Stimulated activated CD8-positive, alpha-beta memory T cell treated with anti-CD3 and anti-CD28 coated beads, Interleukin-15, amount 100 ng/mL, for 48 hours (primary cell): Measurements from ENCODE around the gene PRKCE.

Source experiments
- DNase-seq, 2 donors: peaks; one replicate each; pipeline ENCODE4 v3.0.0-alpha.2; 2020; ENCODE audit warnings: low read depth in 2 of 2

The PRKCE gene

DNA sequence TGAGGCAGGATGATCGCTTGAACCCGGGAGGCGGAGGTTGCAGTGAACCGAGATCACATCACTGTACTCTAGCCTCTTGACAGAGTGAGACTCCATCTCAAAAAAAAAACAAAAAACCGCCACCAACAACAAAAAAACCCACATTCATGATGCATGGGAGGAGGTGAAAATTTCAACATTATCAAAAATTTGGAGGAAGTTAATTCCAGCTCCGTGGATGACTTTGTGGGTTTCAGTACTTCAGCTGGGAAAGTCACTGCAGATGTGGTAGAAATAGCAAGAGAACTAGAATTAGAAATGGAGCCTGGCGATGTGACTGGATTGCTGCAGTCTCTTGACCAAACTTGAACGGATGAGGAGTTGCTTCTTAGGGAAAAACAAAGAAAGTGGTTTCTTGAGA, 74.3 kb downstream of the PRKCE start:
- DNase-seq = no peak

DNA sequence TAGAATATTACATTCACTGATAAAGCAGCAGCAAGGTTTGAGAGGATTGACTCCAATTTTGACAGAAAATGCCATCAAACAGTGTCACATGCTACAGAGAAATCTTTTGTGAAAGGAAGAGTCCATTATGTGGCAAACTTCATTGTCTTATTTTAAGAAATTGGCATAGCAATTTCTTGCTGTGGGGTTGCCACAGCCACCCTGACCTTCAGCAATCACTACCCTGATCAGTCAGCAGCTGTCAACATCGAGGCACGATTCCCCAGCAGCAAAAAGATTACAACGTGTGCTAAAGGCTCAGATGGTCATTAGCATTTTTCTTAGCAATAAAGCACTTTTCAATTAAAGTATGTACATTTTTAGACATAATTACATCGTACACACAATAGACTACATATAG, 74.7 kb downstream of the PRKCE start:
- DNase-seq = no peak

DNA sequence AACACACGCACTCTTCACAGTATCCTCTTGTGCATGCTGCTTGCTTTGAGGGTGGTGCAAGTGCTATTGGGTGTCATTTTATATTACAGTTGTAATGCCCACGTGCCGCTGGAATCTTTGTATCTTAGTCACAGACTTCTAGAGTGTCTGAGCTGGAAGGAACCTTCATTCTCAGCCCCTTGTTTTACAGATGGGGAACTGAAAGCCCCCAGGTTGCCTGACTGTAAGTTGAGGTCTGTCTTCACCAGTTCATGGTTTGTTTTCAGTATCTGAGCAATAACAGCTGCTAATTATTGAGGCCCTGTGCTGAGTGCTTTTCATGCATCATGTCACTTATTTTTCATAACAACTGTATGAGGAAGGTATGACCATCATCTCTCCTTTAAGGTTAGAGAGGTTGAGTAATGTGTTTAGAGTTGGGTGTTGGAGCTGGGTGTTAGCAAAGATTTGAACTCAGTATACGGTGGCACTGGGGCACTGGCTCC, 77.0 kb downstream of the PRKCE start:
- no peak for DNase-seq

DNA sequence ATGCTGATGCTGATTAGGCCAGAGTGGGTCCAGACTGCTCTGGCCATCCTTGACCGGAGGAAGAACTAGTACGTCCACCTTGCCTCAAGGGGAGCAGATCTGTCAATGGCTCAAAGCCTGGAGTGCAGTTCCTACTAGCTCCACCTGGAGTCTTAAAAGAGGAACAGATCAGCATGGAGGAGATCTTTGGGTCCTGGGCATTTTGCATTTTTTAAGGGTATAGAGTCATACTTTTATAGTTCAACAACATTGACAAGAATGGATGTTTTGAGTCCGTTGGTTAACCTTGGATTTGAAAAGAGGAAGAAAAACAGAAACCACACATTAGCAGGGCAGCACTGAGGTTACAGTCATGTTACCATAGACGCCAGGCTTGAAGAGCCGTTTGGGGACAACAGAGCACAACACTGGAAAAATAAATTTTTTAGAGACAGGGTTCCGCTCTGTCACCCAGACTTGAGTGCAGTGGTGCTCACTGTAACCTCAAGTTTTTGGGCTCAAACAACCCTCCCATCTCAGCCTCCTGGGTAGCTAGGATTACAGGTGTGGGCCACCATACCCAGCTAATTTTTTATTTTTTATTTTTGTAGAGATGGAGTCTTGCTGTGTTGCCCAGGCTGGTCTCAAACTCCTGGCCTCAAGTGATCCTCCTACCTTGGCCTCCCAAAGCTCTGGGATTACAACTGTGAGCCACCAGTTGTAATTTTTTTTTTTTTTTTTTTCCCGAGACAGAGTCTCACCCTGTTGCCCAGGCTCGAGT, 78.5 kb downstream of the PRKCE start:
- DNase-seq = no peak

DNA sequence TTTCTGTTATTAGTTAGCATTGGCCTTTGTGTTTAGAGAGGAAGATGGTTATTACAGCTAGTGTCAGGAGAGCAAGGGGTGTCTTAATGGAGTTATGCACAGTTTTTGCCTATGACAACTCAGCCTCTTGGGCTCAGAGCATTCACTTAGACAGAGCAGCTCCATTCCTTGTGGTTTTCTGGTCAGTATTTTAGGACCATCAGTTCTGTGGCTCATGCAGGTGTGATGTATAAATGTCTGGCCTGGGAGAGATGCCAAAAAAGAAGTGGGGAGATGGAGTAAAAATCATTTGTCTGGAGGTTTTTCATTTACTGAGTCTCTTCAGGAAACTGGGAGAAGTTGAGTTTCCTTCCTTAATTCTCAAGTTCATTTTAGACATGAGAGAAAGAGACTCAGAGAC, 79.7 kb downstream of the PRKCE start:
- no peak for DNase-seq

DNA sequence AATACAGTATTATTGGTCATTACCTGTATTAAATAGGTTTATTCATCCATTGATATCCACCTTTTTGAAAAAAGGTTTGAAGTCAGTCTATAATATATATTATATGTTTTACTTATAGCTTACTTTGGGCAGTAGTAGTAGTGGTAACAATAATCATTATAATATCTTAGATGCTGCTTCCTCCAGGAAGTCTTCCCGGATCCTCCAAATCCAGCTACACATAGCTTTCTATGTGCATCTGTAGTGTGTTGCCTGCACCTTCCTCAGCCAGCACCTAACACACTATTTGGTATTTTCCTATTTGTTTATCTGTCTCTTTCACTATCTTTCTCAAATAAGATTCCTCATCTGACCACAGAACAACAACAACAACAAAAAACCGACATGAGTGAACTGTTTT, 81.0 kb downstream of the PRKCE start:
- no peak for DNase-seq

DNA sequence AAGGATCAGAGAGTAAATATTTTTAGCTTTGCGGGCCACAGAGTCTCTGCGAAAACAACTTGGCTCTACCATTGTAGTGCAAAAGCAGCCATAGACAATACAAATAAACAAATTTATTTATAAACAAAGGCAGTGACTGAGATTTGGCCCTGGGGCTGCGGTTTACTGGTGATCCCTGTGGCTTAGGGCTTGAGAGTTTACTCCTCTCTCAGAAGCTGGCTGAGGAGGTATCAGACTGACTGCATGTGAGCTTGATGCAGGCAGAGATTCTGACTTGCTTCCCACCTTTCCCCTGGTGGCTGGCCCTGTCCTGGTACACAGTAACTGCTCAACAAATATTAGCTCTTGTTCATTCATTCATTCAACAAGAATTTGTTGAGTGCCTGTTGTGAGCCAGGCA, 81.5 kb downstream of the PRKCE start:
- no peak for DNase-seq

DNA sequence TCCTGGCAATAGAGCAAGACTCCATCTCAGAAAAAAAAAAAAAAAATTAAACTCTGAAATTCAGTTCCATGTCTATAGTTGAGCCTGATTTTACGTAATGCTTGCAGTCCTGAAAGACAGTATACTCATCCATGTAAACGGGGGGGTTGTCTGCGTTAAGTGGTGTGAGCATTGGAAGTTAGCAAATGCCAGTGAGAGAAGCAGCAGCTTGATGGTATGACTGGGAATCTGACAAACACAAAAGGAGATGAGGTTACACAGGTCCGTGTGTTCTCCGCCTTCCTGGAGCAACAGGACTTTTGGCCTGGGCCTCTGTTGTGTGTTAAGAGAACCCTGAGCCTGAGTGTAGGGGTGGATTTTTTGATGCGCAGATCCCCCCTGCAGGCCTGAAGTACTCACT, 82.9 kb downstream of the PRKCE start:
- no peak for DNase-seq

DNA sequence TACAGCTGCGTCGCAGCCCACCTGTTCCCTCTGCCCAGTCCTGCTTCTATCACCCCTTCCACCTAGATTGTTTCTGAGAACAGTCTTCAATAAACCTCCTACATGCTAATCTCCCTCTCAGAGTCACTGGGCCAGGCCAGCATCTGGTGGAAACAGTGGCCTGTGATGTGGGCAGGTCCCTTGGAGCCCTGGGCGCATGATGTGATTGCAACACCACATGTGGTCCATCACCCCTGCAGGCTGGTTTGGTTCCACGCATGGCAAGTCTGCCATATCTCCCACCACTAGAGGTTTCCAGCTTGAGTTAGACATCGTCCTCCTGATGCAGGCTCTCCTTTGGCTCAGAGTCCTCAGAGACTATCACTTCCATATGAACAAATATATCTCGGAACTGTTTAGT, 83.5 kb downstream of the PRKCE start:
- no peak for DNase-seq

DNA sequence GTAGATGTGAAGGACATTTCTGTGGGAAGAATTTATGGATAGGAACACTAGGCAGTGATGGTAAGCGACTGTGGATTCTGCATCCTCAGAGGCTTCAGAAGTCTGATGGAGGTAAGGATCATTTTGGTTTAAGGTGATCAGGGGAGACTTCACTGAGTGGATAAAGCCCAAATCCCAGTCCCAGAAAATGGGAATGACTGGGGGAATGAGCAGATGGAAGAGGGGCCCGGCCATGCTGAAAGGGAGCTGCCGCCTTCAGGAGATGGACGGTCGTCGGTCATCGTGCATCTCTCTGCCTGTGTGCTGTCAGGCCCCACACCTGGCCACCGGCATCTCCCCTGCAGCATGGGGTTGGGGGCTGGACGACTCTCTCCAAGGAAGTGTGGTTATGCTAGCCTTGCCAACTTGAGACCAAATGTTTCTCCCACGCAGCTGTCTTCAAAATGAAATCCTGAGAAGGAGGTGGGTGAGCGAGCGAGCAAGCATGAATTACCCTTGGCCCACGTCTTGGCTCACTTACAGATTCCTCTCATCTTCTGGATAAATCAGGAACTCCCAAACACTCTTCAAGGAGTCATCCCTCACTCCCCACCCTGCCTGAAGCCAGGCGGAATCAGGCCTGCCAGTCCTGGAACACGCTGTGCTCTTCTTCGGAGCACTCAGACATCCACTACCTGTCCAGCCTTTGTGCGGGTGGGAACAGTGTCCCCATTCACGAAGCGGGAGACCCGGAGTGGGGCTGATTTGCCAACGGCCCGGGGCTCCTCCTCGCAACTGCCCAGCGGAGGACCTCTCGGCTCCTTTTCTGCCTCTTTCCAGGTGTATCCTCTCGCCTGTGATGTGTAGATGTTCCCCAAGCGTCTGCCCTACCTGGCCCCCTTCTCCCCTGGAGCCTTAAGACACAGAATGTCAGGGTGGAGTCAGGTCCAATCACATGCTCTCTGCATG, 85.6 kb downstream of the PRKCE start:
- DNase-seq = no peak

DNA sequence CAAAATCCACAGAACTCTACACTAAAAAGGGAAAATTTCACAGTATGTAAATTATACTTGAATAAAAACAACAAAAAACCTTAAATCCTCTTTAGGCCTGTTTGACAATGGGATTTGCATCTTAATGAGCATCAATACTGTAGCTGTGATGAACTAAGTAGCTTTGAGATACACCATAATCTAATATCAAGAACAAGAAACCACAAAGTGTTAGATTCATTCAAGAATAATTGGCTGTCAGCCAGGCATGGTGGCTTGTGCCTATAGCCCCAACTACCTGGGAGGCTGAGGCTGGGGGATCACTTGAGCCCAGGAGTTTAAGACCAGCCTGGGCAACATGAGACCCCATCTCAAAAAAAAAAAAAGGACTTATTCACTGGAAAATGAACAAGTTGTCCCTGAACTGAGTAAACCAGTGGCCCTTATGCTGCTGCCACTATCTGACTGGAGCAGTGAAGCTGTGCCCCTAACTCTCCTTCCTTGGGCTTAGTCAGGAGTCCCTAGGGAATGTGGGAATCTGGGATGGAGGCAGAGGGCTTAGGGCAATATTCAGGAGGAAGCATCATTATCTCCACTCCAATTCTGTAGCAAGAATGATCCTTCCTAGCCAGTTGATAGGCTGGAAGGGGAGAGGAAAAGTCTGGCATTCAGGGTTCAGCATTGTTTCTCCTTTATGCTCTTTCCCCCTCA, 88.5 kb downstream of the PRKCE start:
- no peak for DNase-seq

DNA sequence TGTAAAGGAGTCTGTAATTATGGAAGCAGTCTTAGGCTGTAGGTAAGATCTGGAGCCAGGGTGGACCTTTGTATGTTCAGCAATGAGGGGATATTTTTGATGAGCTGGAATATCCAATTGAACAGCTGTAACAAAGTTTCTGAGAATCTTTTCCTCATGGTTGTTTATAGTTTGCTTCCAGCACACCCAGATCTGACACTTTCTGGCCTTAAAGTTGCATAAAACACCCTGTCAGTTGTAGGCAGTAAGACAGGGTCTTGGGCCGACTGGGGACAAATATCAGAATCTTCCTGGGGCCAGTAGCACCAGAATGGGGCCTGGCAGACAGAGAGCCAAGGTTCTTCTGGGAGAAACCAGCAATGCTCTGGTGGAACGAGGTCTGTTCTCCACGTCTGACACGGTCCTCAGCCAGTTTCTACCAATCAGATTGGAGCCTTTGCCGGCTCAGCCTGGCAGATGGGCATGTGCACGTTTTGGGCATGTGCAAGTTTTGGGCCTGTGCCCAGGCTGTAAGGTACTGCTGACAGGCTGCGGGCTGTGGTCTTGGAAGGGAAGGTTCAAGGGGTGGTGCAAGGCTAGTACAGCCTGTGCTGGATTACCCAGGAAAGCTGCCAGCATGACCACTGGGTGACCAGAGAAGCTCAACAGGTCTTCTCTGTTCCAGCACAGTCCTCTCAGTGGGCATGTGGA, 89.8 kb downstream of the PRKCE start:
- DNase-seq = no peak

DNA sequence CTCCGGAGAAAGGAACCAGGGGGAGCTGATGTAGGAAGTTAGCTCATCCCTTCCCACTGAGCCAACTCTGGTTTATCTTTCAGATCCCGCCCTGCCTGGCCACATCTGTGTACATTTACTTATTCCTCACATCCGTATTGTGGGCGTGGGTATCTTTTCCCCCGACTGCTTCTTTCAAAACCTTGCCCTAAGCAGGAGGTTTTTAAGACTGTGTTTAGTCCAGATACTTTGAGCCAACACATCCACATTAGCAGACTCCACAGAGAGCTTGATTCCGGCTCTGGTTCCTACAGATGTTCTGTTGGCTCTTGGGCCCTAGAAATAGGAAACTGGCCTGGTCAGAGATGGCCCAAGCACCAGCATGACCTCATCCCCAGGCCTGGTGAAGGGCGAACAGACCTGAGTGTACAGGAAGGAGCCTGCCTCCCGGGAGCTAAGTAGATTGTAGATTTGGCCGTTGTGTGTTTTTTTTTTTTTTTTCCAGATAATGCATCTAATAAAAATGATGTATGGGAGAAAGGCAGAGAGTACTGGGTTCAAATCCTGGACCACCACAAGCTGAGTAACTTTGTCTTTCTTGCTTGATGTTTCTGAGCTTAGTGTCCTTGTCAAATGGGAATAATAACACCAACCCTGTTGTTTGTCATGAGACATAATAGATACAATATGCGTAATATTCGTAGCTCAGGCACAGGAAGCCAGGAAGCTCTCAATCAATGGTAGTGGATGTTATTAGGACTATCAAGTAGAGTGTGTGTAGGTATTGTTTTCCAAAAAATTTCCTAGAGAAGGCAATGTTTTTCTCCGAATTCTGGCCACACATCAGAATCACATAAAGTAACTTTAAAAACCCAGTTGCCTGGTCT, 92.3 kb downstream of the PRKCE start:
- DNase-seq = no peak

DNA sequence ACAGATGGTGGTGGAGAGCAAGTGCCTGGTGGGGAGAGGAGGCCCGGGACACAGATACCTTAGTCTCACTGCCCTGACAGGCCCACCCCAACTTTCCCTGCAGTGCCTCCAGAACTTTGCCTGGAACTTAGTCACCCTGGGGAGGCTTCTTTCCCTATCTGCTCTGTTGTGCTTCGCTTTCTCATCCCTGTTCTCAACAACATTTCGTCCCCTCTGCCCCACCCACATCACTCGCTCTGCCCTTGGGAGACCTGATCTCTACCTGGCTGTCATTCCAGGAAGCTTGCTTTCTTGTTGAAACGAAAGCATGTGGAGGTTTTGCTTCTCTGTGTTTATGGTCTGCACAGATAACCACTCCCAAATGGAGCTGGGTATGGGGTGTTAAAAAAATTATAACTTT, 93.8 kb downstream of the PRKCE start:
- no peak for DNase-seq

DNA sequence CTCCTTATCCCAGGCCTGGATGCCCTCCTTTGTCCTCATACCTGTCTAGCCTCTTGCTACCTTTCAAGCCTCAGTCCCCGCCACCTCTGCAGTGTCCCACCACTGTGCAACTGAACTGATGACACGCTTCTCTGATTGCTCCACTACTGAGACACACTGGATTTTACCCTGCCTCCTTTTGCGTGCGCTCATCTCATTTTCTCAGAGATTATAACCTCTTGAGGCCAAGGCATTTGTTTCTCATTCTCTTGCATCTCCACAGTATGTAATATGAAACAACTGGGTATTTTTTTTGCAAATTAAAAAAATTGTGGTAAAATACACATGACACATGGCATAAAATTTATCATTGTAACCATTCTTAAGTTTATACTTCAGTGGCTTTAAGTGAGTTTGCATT, 95.4 kb downstream of the PRKCE start:
- no peak for DNase-seq

DNA sequence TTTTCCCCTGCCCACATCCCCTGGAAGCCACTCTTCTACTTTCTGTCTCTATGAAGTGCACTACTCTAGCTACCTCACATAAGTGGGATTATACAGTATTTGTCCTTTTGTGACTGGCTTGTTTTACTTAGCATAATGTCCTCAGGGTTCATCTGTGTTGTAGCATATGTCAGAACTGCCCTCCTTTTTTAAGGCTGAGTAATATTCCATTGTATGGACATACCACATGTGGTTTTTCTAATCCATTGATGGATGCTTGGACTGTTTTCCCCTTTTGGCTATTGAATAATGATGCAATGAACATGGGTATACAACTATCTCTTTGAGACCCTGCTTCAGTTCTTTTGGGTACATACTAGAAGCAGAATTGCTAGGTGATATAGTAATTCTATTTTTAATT, 95.9 kb downstream of the PRKCE start:
- no peak for DNase-seq

DNA sequence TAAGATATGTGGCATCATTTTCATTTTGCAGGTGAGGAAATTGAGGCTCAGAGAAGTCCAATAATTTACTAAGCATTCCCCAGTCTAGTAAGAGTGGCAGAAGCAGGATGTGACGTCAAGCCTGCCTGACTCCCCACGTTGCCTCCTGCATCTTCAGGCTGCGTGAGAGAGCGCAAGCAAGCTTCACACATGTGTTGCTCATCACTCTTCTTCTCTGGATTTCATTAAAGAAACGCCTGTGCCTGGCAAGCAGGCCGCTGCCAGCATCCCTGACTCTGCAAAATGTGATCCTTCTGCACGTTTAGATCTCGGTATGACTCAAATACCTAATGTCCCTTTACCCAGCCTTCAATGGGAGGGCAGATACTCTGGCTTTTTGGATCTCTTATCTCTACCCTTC, 96.8 kb downstream of the PRKCE start:
- DNase-seq = no peak

DNA sequence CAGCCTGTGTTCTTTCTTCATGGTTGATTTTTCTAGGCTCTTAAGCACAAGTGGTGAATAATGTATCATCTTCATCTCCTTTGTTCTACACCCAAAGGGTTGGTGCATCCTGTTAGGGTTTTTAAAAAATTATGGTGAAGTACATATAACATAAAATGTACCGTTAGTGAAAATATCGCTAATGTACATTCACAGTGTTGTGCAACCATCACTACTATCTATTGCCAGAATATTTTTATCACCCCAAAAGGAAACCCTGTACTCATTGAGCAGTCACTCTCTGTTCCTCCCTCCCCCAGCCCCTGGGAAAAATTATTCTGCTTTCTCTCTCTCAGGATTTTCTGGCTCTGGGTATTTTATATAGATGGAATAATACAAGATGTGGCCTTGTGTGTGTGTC, 98.5 kb downstream of the PRKCE start:
- DNase-seq = no peak

DNA sequence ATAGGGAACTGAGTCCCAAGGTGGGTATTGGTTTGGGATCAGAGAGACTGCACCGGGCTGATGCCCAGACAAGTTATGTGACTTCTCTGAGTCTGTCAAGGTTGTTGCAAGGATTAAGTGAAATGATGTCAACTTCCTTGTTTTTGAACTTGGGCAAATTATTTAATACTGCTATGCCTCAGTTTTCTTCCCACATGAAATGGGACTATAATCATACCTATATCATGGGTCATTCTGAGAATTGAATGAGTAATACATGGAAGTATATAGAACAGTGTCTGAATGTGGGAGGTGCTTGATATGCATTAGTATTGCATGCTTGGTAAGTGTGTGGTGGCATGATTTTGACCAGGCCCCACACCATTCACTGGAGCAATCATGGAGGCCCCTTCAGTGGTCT, 99.0 kb downstream of the PRKCE start:
- no peak for DNase-seq

DNA sequence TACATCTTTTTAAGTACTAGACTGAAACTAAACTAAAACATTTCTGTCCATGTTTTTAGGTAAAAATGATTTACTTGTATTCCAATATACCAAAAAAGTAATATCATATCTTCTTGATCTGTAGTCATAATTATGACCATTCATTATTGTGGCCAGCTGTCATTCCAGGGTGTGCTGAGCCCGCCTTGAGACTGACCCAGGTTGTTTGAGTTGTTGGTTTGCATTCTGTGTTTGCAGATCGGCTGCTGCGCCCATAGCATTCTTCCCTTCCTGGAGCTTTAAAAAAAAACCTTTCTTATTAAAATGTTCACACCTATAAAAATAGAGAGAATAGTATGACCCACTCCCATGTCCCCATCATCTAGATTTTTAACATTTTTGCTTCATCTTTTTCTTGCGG, 101.9 kb downstream of the PRKCE start:
- DNase-seq = no peak
